K562 (cell line): ENCODE measurements around the gene TBATA.

Experiments
- CBX8 ChIP-seq: fragments of 200-600 bp; sonication (generic); IDR thresholded peaks from 2 replicates; pipeline ENCODE4 v1.6.1; 2012; ENCODE audit warnings: borderline replicate concordance, mixed run types, low read depth, mild to moderate bottlenecking, moderate library complexity, mixed read lengths, low read length, control low read depth, inconsistent platforms; ENCODE audit not compliant: poor library complexity, severe bottlenecking; ENCODE audit errors: extremely low read depth
- EZH2 ChIP-seq: IDR thresholded peaks from 2 replicates; pipeline ENCODE4 v1.6.1; 2012; ENCODE audit warnings: low read depth, mild to moderate bottlenecking, inconsistent platforms, low read length, borderline replicate concordance
- HDAC1 ChIP-seq, 2 experiments: fragments of 450-650 bp; IDR thresholded peaks; 2 replicates each; pipeline ENCODE4 v1.6.1; 2016 to 2017; ENCODE audit warnings: inconsistent platforms in 1 of 2, mild to moderate bottlenecking in 1 of 2, moderate library complexity in 1 of 2
- MEF2D ChIP-seq: conservative IDR thresholded peaks from 2 replicates; pipeline ENCODE4 v1.6.1; 2016; ENCODE audit warnings: low read depth, missing genetic modification characterization, missing compliant biosample characterization
- NFATC3 ChIP-seq: fragments of 450-650 bp; IDR thresholded peaks from 2 replicates; pipeline ENCODE4 v1.6.1; 2017; ENCODE audit warnings: mild to moderate bottlenecking
- TOE1 ChIP-seq, 2 experiments: fragments of 450-650 bp in 1 of 2; sonication (generic) in 1 of 2; formaldehyde crosslinking in 1 of 2; IDR thresholded peaks; 2 replicates each; pipeline versions ENCODE4 v1.7.1 to v1.8.0; 2016 to 2022; ENCODE audit warnings: borderline replicate concordance in 2 of 2, mild to moderate bottlenecking in 2 of 2, antibody characterized with exemption in 1 of 2, inconsistent platforms in 1 of 2, low read depth in 1 of 2, missing genetic modification reagents in 1 of 2, moderate library complexity in 1 of 2
- ZNF274 ChIP-seq: IDR thresholded peaks from 2 replicates; pipeline ENCODE4 v1.6.1; 2011; ENCODE audit warnings: low read depth, mild to moderate bottlenecking, low read length, moderate library complexity, borderline replicate concordance
- TF ChIP-seq, protein P1 (sequence below): sonication (generic); formaldehyde crosslinking; IDR thresholded peaks from 2 replicates; pipeline ENCODE4 v1.4.0; 2020; ENCODE audit warnings: mild to moderate bottlenecking, missing genetic modification reagents
- TF ChIP-seq, protein P2 (sequence below): sonication (generic); formaldehyde crosslinking; IDR thresholded peaks from 2 replicates; pipeline ENCODE4 v1.9.0; 2022; ENCODE audit warnings: mild to moderate bottlenecking, missing genetic modification reagents

DNA sequence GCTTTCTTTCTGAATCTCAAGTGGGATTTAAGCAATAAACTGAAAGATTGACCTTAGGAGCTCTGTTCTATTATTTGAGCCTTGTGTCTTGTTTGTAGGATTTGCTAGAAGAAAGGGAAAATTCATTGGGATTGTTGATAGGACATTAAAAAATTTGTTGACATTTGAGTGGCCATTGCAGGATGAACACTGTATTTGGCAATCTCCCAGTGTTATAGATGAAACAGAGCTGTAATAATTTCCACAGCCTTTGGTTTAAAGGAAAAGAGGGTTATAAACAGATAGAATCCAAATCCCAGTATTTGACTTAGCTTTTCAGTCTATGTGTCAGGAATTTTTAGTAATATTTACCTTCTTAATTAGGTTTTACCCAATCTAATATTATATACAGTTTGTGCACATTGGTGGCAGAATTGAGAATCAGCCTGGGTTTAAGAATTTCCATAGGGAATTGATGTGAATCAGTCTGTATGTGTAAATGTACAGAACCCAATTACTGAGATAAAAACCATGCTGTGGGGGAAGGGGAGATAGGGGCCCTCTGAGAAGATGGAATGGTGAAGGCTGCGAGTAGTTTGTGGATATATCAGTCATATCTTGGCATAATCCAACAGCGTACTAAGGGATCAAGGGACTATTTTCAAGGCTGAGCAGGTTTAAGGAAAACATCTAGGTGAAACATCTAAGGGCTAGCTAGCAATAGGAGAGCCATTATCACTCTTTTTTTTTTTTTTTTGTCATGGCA lies 37.1 kb upstream of the TBATA start:
- TF ChIP-seq TOE1 (IDR thresholded peaks at IDR 0.05; ENCODE audit: borderline replicate concordance): no peak
- no peak for TF ChIP-seq TOE1 (CRISPR knock-in tag; IDR thresholded peaks at IDR 0.05; ENCODE audit: borderline replicate concordance, low read depth)
- no peak for TF ChIP-seq NFATC3
- no peak for TF ChIP-seq MEF2D (tag)
- no peak for TF ChIP-seq EZH2
- TF ChIP-seq HDAC1 (IDR thresholded peaks at IDR 0.05): no peak
- TF ChIP-seq, protein P1, sequence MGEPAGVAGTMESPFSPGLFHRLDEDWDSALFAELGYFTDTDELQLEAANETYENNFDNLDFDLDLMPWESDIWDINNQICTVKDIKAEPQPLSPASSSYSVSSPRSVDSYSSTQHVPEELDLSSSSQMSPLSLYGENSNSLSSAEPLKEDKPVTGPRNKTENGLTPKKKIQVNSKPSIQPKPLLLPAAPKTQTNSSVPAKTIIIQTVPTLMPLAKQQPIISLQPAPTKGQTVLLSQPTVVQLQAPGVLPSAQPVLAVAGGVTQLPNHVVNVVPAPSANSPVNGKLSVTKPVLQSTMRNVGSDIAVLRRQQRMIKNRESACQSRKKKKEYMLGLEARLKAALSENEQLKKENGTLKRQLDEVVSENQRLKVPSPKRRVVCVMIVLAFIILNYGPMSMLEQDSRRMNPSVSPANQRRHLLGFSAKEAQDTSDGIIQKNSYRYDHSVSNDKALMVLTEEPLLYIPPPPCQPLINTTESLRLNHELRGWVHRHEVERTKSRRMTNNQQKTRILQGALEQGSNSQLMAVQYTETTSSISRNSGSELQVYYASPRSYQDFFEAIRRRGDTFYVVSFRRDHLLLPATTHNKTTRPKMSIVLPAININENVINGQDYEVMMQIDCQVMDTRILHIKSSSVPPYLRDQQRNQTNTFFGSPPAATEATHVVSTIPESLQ (CRISPR knock-in tag): no peak
- TF ChIP-seq ZNF274: no peak
- TF ChIP-seq CBX8: no peak
- TF ChIP-seq, protein P2, sequence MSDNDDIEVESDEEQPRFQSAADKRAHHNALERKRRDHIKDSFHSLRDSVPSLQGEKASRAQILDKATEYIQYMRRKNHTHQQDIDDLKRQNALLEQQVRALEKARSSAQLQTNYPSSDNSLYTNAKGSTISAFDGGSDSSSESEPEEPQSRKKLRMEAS: no peak
